H9 (cell line): ENCODE data around the gene ST3GAL5. TPM values are rescaled to one million over a fixed set of nuclear protein-coding genes. Genes with fewer than 3 reads are reported as not detected.
A peak's percentile ranks its signal among the peaks of the same experiment; 100 is the strongest.

Source experiments
- DNase-seq: peaks from one replicate; pipeline ENCODE4 v3.0.0-alpha.2; 2017
- H2AFZ ChIP-seq: one replicate; pipeline ENCODE4 v1.6.1; 2013; ENCODE audit warnings: mild to moderate bottlenecking, low read length, control low read depth, moderate library complexity
- H2AK5ac ChIP-seq: 2 replicates; pipeline ENCODE4 v1.6.1; 2013; ENCODE audit warnings: low read length, control low read depth, mixed read lengths; ENCODE audit not compliant: insufficient read length
- H2BK120ac ChIP-seq: one replicate; pipeline ENCODE4 v1.6.1; 2013; ENCODE audit warnings: low read depth, mild to moderate bottlenecking, low read length, control low read depth, inconsistent platforms; ENCODE audit not compliant: poor library complexity, severe bottlenecking
- H2BK12ac ChIP-seq: 2 replicates; pipeline ENCODE4 v1.6.1; 2013; ENCODE audit warnings: low read length, control low read depth, mixed read lengths, low read depth; ENCODE audit not compliant: insufficient read length
- H2BK15ac ChIP-seq: 2 replicates; pipeline ENCODE4 v1.6.1; 2013; ENCODE audit warnings: low read depth, low read length, control low read depth
- H2BK20ac ChIP-seq: one replicate; pipeline ENCODE4 v1.6.1; 2013; ENCODE audit warnings: low read depth, mild to moderate bottlenecking, low read length, control low read depth, inconsistent platforms; ENCODE audit not compliant: poor library complexity, severe bottlenecking
- H2BK5ac ChIP-seq: 2 replicates; pipeline ENCODE4 v1.6.1; 2013; ENCODE audit warnings: low read length, control low read depth, mixed read lengths; ENCODE audit not compliant: insufficient read length
- H3K14ac ChIP-seq: 2 replicates; pipeline ENCODE4 v1.6.1; 2013; ENCODE audit warnings: low read length, control low read depth; ENCODE audit not compliant: insufficient read depth
- H3K18ac ChIP-seq: 2 replicates; pipeline ENCODE4 v1.6.1; 2013; ENCODE audit warnings: low read depth, mild to moderate bottlenecking, mixed read lengths, low read length, control low read depth; ENCODE audit not compliant: insufficient read length
- H3K23ac ChIP-seq: 2 replicates; pipeline ENCODE4 v1.6.1; 2013; ENCODE audit warnings: low read length, control low read depth, mixed read lengths, low read depth; ENCODE audit not compliant: insufficient read length
- H3K23me2 ChIP-seq: 2 replicates; pipeline ENCODE4 v1.6.1; 2013; ENCODE audit warnings: low read depth, mild to moderate bottlenecking, mixed read lengths, low read length, control low read depth; ENCODE audit not compliant: insufficient read length, poor library complexity, severe bottlenecking
- H3K27ac ChIP-seq: 2 replicates; pipeline ENCODE4 v1.5.1; 2013; ENCODE audit warnings: low read length, control low read depth, mixed read lengths, low read depth; ENCODE audit not compliant: insufficient read length
- H3K27me3 ChIP-seq: 2 replicates; pipeline ENCODE4 v1.6.1; 2013; ENCODE audit warnings: low read length, control low read depth, inconsistent platforms; ENCODE audit not compliant: insufficient read depth
- H3K4ac ChIP-seq: 2 replicates; pipeline ENCODE4 v1.6.1; 2013; ENCODE audit warnings: low read depth, mild to moderate bottlenecking, control low read depth, inconsistent platforms, low read length, moderate library complexity
- H3K4me1 ChIP-seq: 2 replicates; pipeline ENCODE4 v1.6.1; 2013; ENCODE audit warnings: low read length, control low read depth, inconsistent platforms; ENCODE audit not compliant: insufficient read depth
- H3K4me2 ChIP-seq: 2 replicates; pipeline ENCODE4 v1.6.1; 2013; ENCODE audit warnings: low read length, control low read depth, mixed read lengths; ENCODE audit not compliant: insufficient read length, insufficient read depth
- H3K56ac ChIP-seq: 2 replicates; pipeline ENCODE4 v1.6.1; 2013; ENCODE audit warnings: low read depth, mild to moderate bottlenecking, mixed read lengths, low read length, control low read depth; ENCODE audit not compliant: insufficient read length
- H3K79me1 ChIP-seq: 2 replicates; pipeline ENCODE4 v1.6.1; 2013; ENCODE audit warnings: low read depth, mild to moderate bottlenecking, moderate library complexity, low read length, control low read depth, inconsistent platforms; ENCODE audit not compliant: insufficient read depth, poor library complexity, severe bottlenecking
- H3K79me2 ChIP-seq: 2 replicates; pipeline ENCODE4 v1.6.1; 2013; ENCODE audit warnings: low read length, control low read depth, inconsistent platforms; ENCODE audit not compliant: insufficient read depth
- H3K9ac ChIP-seq: 2 replicates; pipeline ENCODE4 v1.6.1; 2013; ENCODE audit warnings: low read length, control low read depth, mixed read lengths; ENCODE audit not compliant: insufficient read length; ENCODE audit errors: extremely low read depth
- H3K9me3 ChIP-seq: one replicate; pipeline ENCODE4 v1.6.1; 2013; ENCODE audit warnings: low read depth, low read length, inconsistent platforms; ENCODE audit not compliant: control insufficient read depth
- H3T11ph ChIP-seq: one replicate; pipeline ENCODE4 v1.6.1; 2013; ENCODE audit warnings: mild to moderate bottlenecking, low read length, control low read depth, inconsistent platforms
- H4K20me1 ChIP-seq: one replicate; pipeline ENCODE4 v1.6.1; 2013; ENCODE audit not compliant: control insufficient read depth, insufficient read length, insufficient read depth
- H4K5ac ChIP-seq: 2 replicates; pipeline ENCODE4 v1.6.1; 2013; ENCODE audit warnings: low read depth, mild to moderate bottlenecking, mixed read lengths, low read length, control low read depth; ENCODE audit not compliant: insufficient read length
- H4K8ac ChIP-seq: replicated peaks from 2 replicates; pipeline ENCODE4 v1.6.1; 2013; ENCODE audit warnings: low read length, control low read depth, mixed read lengths, low read depth; ENCODE audit not compliant: insufficient read length
- H4K91ac ChIP-seq: 2 replicates; pipeline ENCODE4 v1.6.1; 2013; ENCODE audit warnings: low read depth, mild to moderate bottlenecking, moderate library complexity, mixed read lengths, low read length, control low read depth; ENCODE audit not compliant: insufficient read length
- H3K27ac Mint-ChIP-seq, 3 experiments: 2 replicates in 2 of 3; 3 replicates in 1 of 3; pipeline ENCODE4 v1.8.0; 2020 to 2021; ENCODE audit warnings: mixed read lengths in 3 of 3, mild to moderate bottlenecking in 1 of 3, moderate library complexity in 1 of 3
- H3K27me3 Mint-ChIP-seq: 2 replicates; pipeline ENCODE4 v1.8.0; 2021; ENCODE audit warnings: low read depth, mild to moderate bottlenecking, moderate library complexity, mixed read lengths
- H3K36me3 Mint-ChIP-seq, 3 experiments: 2 replicates in 2 of 3; 3 replicates in 1 of 3; pipeline ENCODE4 v1.8.0; 2020 to 2021; ENCODE audit warnings: low read depth in 3 of 3, mixed read lengths in 3 of 3; ENCODE audit not compliant: insufficient read depth in 1 of 3
- H3K4me1 Mint-ChIP-seq, 2 experiments: 2 replicates each; pipeline ENCODE4 v1.8.0; 2020; ENCODE audit warnings: mixed read lengths in 2 of 2
- H3K4me3 Mint-ChIP-seq, 2 experiments: 2 replicates in 1 of 2; 3 replicates in 1 of 2; pipeline ENCODE4 v1.8.0; 2020 to 2021; ENCODE audit warnings: mild to moderate bottlenecking in 2 of 2, mixed read lengths in 2 of 2, moderate library complexity in 1 of 2
- H3K9me3 Mint-ChIP-seq, 2 experiments: 2 replicates in 1 of 2; 3 replicates in 1 of 2; pipeline ENCODE4 v1.8.0; 2020; ENCODE audit warnings: mild to moderate bottlenecking in 2 of 2, mixed read lengths in 2 of 2, moderate library complexity in 1 of 2
- WGBS: extraction: QIAGEN DNeasy Blood & Tissue Kit; methylation state at CpG from one replicate; pipeline ENCODE4 v1.1.7; 2013; ENCODE audit warnings: missing lambda C conversion rate, low lambda C conversion rate, mixed read lengths; ENCODE audit not compliant: insufficient read length; ENCODE audit errors: extremely low coverage; 5-methylcytosine and 5-hydroxymethylcytosine counted together
- total RNA-seq: library from RNA; stranded (reverse); gene quantifications from 2 replicates; pipeline ENCODE4 v1.2.1, GENCODE V29; 2021
- TF ChIP-seq, protein P1 (sequence below): fragments of 200-600 bp; sonication (generic); conservative IDR thresholded peaks from 3 replicates; pipeline ENCODE4 v1.8.0; 2021; ENCODE audit warnings: antibody characterized with exemption, mild to moderate bottlenecking

The ST3GAL5 gene
- total RNA-seq, 1 experiment from 2014 or later, result 3.3 TPM

GRCh38 chr2:85888020-85888683, 638 bp downstream of the ST3GAL5 start:
- no peaks in the 10 kb centered on the region for H3K79me2 ChIP-seq
- H3K4me3 Mint-ChIP-seq, result peak overlapping the region; percentile 70 to 83
- no peak overlapping the region for H3T11ph ChIP-seq
- peak overlapping the region; percentile 6 for H3K9ac ChIP-seq
- peaks cover 13% of the 10 kb centered on the region for H3K23me2 ChIP-seq
- no peak overlapping the region for H2BK15ac ChIP-seq
- no peak overlapping the region for H4K91ac ChIP-seq
- H3K27me3 ChIP-seq, result peaks cover 3% of the 10 kb centered on the region; the same call in 1 of the 2 replicates
- no peak overlapping the region for H3K27ac Mint-ChIP-seq
- no peak overlapping the region for H3K27ac ChIP-seq
- TF ChIP-seq, protein P1, sequence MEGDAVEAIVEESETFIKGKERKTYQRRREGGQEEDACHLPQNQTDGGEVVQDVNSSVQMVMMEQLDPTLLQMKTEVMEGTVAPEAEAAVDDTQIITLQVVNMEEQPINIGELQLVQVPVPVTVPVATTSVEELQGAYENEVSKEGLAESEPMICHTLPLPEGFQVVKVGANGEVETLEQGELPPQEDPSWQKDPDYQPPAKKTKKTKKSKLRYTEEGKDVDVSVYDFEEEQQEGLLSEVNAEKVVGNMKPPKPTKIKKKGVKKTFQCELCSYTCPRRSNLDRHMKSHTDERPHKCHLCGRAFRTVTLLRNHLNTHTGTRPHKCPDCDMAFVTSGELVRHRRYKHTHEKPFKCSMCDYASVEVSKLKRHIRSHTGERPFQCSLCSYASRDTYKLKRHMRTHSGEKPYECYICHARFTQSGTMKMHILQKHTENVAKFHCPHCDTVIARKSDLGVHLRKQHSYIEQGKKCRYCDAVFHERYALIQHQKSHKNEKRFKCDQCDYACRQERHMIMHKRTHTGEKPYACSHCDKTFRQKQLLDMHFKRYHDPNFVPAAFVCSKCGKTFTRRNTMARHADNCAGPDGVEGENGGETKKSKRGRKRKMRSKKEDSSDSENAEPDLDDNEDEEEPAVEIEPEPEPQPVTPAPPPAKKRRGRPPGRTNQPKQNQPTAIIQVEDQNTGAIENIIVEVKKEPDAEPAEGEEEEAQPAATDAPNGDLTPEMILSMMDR, result no peak
- H3K4ac ChIP-seq, result no peak overlapping the region
- peaks cover 3 to 4% (median 3%) of the 10 kb centered on the region in 3 experiments; a peak in 6 of 7 replicates for H3K36me3 Mint-ChIP-seq
- DNase-seq, result peak; percentile 39
- H2BK5ac ChIP-seq, result no peak overlapping the region
- H3K9me3 ChIP-seq, result no peaks in the 10 kb centered on the region
- H4K20me1 ChIP-seq, result no peaks in the 10 kb centered on the region
- no peak overlapping the region for H4K5ac ChIP-seq
- H3K9me3 Mint-ChIP-seq, result peaks cover 2 to 3% of the 10 kb centered on the region in 2 experiments; a peak in 4 of 5 replicates
- no peak overlapping the region for H2AK5ac ChIP-seq
- H3K4me1 ChIP-seq, result no peaks in the 10 kb centered on the region
- H3K56ac ChIP-seq, result no peak overlapping the region
- WGBS, result no CpG with 5 or more reads among the region's 47 CpGs
- H3K18ac ChIP-seq, result no peak overlapping the region
- peaks cover 28% of the 10 kb centered on the region in 2 experiments for H3K4me1 Mint-ChIP-seq
- no peak overlapping the region for H2BK12ac ChIP-seq
- H3K14ac ChIP-seq, result peak overlapping the region; percentile 24
- H3K79me1 ChIP-seq, result no peaks in the 10 kb centered on the region
- no peak overlapping the region for H4K8ac ChIP-seq
- H2BK120ac ChIP-seq, result no peak overlapping the region
- peak overlapping the region; percentile 89 for H3K4me2 ChIP-seq
- no peak overlapping the region for H3K23ac ChIP-seq
- H2BK20ac ChIP-seq, result no peak overlapping the region
- H3K27me3 Mint-ChIP-seq, result peaks cover 44% of the 10 kb centered on the region
- H2AFZ ChIP-seq, result no peak overlapping the region
